SK-N-SH (cell line): ENCODE measurements around the gene APOM. TPM values are rescaled to one million over a fixed set of nuclear protein-coding genes. Genes with fewer than 3 reads are reported as not detected.

ENCODE experiments used
- CTCF ChIA-PET: fragments of 300-600, 350-600 bp; formaldehyde crosslinking; extraction: SDS; loops from one replicate; lab custom pipeline; 2021; lab: Yijun Ruan, JAX
- POLR2A ChIA-PET: fragments of 350-600 bp; sonication (Branson Sonifier 250); formaldehyde crosslinking; extraction: SDS; loops from one replicate; lab custom pipeline; 2020; ENCODE audit warnings: antibody characterized with exemption, inconsistent platforms; lab: Yijun Ruan, JAX
- DNase-seq: peaks from one replicate; pipeline ENCODE4 v3.0.0; 2012
- H2AFZ ChIP-seq: fragments of 200-600 bp; sonication (generic); 2 replicates; pipeline ENCODE4 v1.8.1; 2016; ENCODE audit warnings: antibody characterized with exemption, mild to moderate bottlenecking, low read depth
- H3F3A ChIP-seq: fragments of 200-600 bp; sonication (generic); replicated peaks from 2 replicates; pipeline ENCODE3; 2016; ENCODE audit warnings: antibody characterized with exemption, mild to moderate bottlenecking; ENCODE audit not compliant: insufficient read depth
- H3K27ac ChIP-seq, 2 experiments: fragments of 200-500 bp in 1 of 2; fragments of 200-600 bp in 1 of 2; sonication (Bioruptor generic) in 1 of 2; sonication (generic), shearing (Covaris generic) in 1 of 2; 2 replicates each; pipeline versions ENCODE4 v1.5.1 to v1.6.1; 2014 to 2016; ENCODE audit warnings: low read depth in 2 of 2, inconsistent platforms in 1 of 2, low read length in 1 of 2, mild to moderate bottlenecking in 1 of 2, mixed read lengths in 1 of 2
- H3K27me3 ChIP-seq: fragments of 200-600 bp; sonication (generic), shearing (Covaris generic); 2 replicates; pipeline ENCODE4 v1.6.1; 2016; ENCODE audit warnings: mixed run types; ENCODE audit not compliant: insufficient read depth
- H3K36me3 ChIP-seq, 2 experiments: fragments of 200-500 bp in 1 of 2; fragments of 200-600 bp in 1 of 2; sonication (Bioruptor generic) in 1 of 2; sonication (generic) in 1 of 2; replicated peaks in 1 of 2; 2 replicates each; pipeline versions ENCODE3 to v1.5.1; 2014 to 2016; ENCODE audit warnings: low read length in 1 of 2, mild to moderate bottlenecking in 1 of 2; ENCODE audit not compliant: insufficient read depth in 2 of 2, control insufficient read depth in 1 of 2
- H3K4me1 ChIP-seq, 2 experiments: fragments of 200-500 bp in 1 of 2; fragments of 200-600 bp in 1 of 2; sonication (Bioruptor generic) in 1 of 2; sonication (generic), shearing (Covaris generic) in 1 of 2; 2 replicates each; pipeline versions ENCODE4 v1.5.1 to v1.6.1; 2014 to 2016; ENCODE audit warnings: low read depth in 1 of 2, low read length in 1 of 2, mixed run types in 1 of 2; ENCODE audit not compliant: insufficient read depth in 2 of 2, control insufficient read depth in 1 of 2
- H3K4me2 ChIP-seq: fragments of 200-600 bp; sonication (generic), shearing (Covaris generic); 2 replicates; pipeline ENCODE4 v1.6.1; 2017; ENCODE audit warnings: mixed run types
- H3K4me3 ChIP-seq, 2 experiments: fragments of 200-500 bp in 1 of 2; fragments of 200-600 bp in 1 of 2; sonication (Bioruptor generic) in 1 of 2; sonication (generic), shearing (Covaris generic) in 1 of 2; 2 replicates each; pipeline versions ENCODE4 v1.5.1 to v1.8.1; 2014 to 2016; ENCODE audit warnings: low read depth in 2 of 2, inconsistent platforms in 1 of 2, low read length in 1 of 2, mild to moderate bottlenecking in 1 of 2, mixed read lengths in 1 of 2, moderate library complexity in 1 of 2
- H3K79me2 ChIP-seq: fragments of 200-600 bp; sonication (generic); 2 replicates; pipeline ENCODE4 v1.8.1; 2017; ENCODE audit warnings: mild to moderate bottlenecking; ENCODE audit not compliant: insufficient read depth
- H3K9ac ChIP-seq: fragments of 200-600 bp; sonication (generic); 2 replicates; pipeline ENCODE4 v1.6.1; 2017; ENCODE audit warnings: mixed run types
- H3K9me2 ChIP-seq: fragments of 200-600 bp; sonication (generic); 2 replicates; pipeline ENCODE4 v1.6.1; 2017; ENCODE audit warnings: mixed run types
- H3K9me3 ChIP-seq: fragments of 200-600 bp; sonication (generic); 2 replicates; pipeline ENCODE4 v1.6.1; 2017; ENCODE audit warnings: mixed run types, mild to moderate bottlenecking, moderate library complexity
- H4K20me1 ChIP-seq: fragments of 200-600 bp; sonication (generic); 2 replicates; pipeline ENCODE4 v1.6.1; 2017; ENCODE audit warnings: mild to moderate bottlenecking, mixed run types; ENCODE audit not compliant: insufficient read depth
- ELF1 ChIP-seq: IDR thresholded peaks from 2 replicates; pipeline ENCODE4 v1.4.0; 2012
- EP300 ChIP-seq, 2 experiments: IDR thresholded peaks; 2 replicates each; pipeline versions ENCODE4 v1.4.0 to v1.6.1; 2012; ENCODE audit warnings: borderline replicate concordance in 1 of 2, low read depth in 1 of 2, low read length in 1 of 2
- GABPA ChIP-seq: IDR thresholded peaks from 2 replicates; pipeline ENCODE4 v1.4.0; 2012; ENCODE audit warnings: low read depth, mild to moderate bottlenecking
- IRF3 ChIP-seq: fragments of 150-350 bp; IDR thresholded peaks from 2 replicates; pipeline ENCODE4 v1.6.1; 2016; ENCODE audit warnings: mild to moderate bottlenecking, low read depth, low read length
- JUND ChIP-seq: IDR thresholded peaks from 2 replicates; pipeline ENCODE4 v1.4.0; 2012
- MAX ChIP-seq: IDR thresholded peaks from 2 replicates; pipeline ENCODE4 v1.4.0; 2012; ENCODE audit warnings: low read depth
- MXI1 ChIP-seq: IDR thresholded peaks from 2 replicates; pipeline ENCODE4 v1.6.1; 2012; ENCODE audit warnings: mild to moderate bottlenecking, low read depth, low read length, improper control_type of control experiment
- NRF1 ChIP-seq: IDR thresholded peaks from 2 replicates; pipeline ENCODE4 v1.6.1; 2012; ENCODE audit warnings: low read depth, mild to moderate bottlenecking, low read length
- PBX3 ChIP-seq: IDR thresholded peaks from 2 replicates; pipeline ENCODE4; 2012
- POLR2AphosphoS5 ChIP-seq: IDR thresholded peaks from 2 replicates; pipeline ENCODE4 v1.6.1; 2012; ENCODE audit warnings: low read depth, low read length
- RAD21 ChIP-seq: IDR thresholded peaks from 2 replicates; pipeline ENCODE4 v1.6.1; 2012; ENCODE audit warnings: mild to moderate bottlenecking, low read length
- RCOR1 ChIP-seq: fragments of 150-350 bp; IDR thresholded peaks from 2 replicates; pipeline ENCODE4 v1.6.1; 2017; ENCODE audit warnings: antibody characterized with exemption, low read length
- REST ChIP-seq: IDR thresholded peaks from 2 replicates; pipeline ENCODE4 v1.6.1; 2012; ENCODE audit warnings: mild to moderate bottlenecking, low read depth, low read length, moderate library complexity
- SIN3A ChIP-seq: IDR thresholded peaks from 2 replicates; pipeline ENCODE4 v1.6.1; 2012; ENCODE audit warnings: low read depth, mild to moderate bottlenecking, low read length, moderate library complexity, borderline replicate concordance
- SMC3 ChIP-seq: IDR thresholded peaks from 2 replicates; pipeline ENCODE4 v1.6.1; 2012; ENCODE audit warnings: low read depth, low read length, improper control_type of control experiment
- TAF1 ChIP-seq: IDR thresholded peaks from 2 replicates; pipeline ENCODE4 v1.6.1; 2012; ENCODE audit warnings: low read depth, mild to moderate bottlenecking, low read length, moderate library complexity, borderline replicate concordance
- WGBS: methylation state at CpG from one replicate; pipeline ENCODE4 v1.1.6; 2017; ENCODE audit warnings: low lambda C conversion rate; 5-methylcytosine and 5-hydroxymethylcytosine counted together
- polyA plus RNA-seq, 3 experiments: library from polyadenylated mRNA; depleted of rRNA; stranded (reverse); fragments of >200 nt; gene quantifications; 2 replicates each; pipeline ENCODE4 v1.2.3, GENCODE V29; 2012

APOM gene
- polyA plus RNA-seq, 1 of the 3 experiments (the other 2 are of a cell fraction): 6.8 TPM

GRCh38 chr6:31660381-31661261 lies 4.9 kb downstream of the APOM start, which contains the start of gene C6orf47:
C6orf47 (minus strand) TSS chr6:31660778; CDS start chr6:31659947, 831 bp downstream.
- Histone ChIP-seq H3K4me3 (peak within 1 kb of the TSS; percentile 85), H2AFZ (peak within 1 kb of the TSS; percentile 48), H3K27me3 (no peaks in the 10 kb centered on the region), H3K9me3 (no peaks in the 10 kb centered on the region), H3K36me3 (peaks cover 14 to 15% of the 10 kb centered on the region in 2 experiments), H3K9ac (peak within 1 kb of the TSS; percentile 86), H3K79me2 (peaks cover 80% of the 10 kb centered on the region), H3K9me2 (no peaks in the 10 kb centered on the region), H4K20me1 (peaks cover 8% of the 10 kb centered on the region; the same call in 1 of the 2 replicates), H3K4me1 (peaks cover 22 to 35% of the 10 kb centered on the region in 2 experiments; a peak in 2 of 4 replicates), H3K4me2 (peak within 1 kb of the TSS; percentile 97), H3K27ac (peak within 1 kb of the TSS; percentile 67 to 86), H3F3A (peaks cover 27% of the 10 kb centered on the region)
- WGBS: 1% methylated on average over 19 of the region's 52 CpGs
- CTCF ChIA-PET: interaction anchor here (1.0 to 2.0 kb wide), 4 partner anchors 9 to 131 kb away, joined by 4 to 9 read pairs (median 6); partner anchors contain the start of gene BAG6
- DNase-seq: peak; percentile 95
- TF ChIP-seq RCOR1: no peak
- peak; percentile 6; the same call in 1 of the 2 replicates for TF ChIP-seq RAD21
- peak; percentile 82; the same call in 1 of the 2 replicates for TF ChIP-seq SIN3A
- TF ChIP-seq MXI1: peak; percentile 69
- TF ChIP-seq TAF1: peak; percentile 76; the same call in 1 of the 2 replicates
- no peak; the same call in 1 of the 2 replicates for TF ChIP-seq REST
- TF ChIP-seq JUND: 0 out of 2 replicates have a peak, but pooled peaks have one; percentile 8
- 0 out of 2 replicates have a peak, but pooled peaks have one; percentile 38 for TF ChIP-seq MAX
- no peak for TF ChIP-seq IRF3
- peak; percentile 44 for TF ChIP-seq GABPA
- 0 out of 2 replicates have a peak, but pooled peaks have one; percentile 2 for TF ChIP-seq NRF1
- peak; percentile 81 for TF ChIP-seq ELF1
- peak; percentile 54 for TF ChIP-seq PBX3
- TF ChIP-seq EP300 (IDR thresholded peaks at IDR 0.05; ENCODE audit: borderline replicate concordance in 1 of 2, low read depth in 1 of 2, low read length in 1 of 2): peak in 1 of 2 experiments; percentile 8; a peak in 1 of 4 replicates
- TF ChIP-seq SMC3: no peak
- peak; percentile 84; the same call in 1 of the 2 replicates for TF ChIP-seq POLR2AphosphoS5
- POLR2A ChIA-PET: interaction anchor here (0.5 to 2.3 kb wide), 7 partner anchors 9 to 174 kb away, joined by 3 to 16 read pairs (median 4); partner anchors contain the start of genes ABHD16A and BAG6
